CD4-positive, alpha-beta T cell (primary cell): ENCODE data around the gene SDHB. TPM values are rescaled to one million over a fixed set of nuclear protein-coding genes. Genes with fewer than 3 reads are reported as not detected.

Source experiments
- ATAC-seq: fragments of 200-7000 bp; cut with Tn5 transposase; one replicate; pipeline ENCODE4 v1.10.0; 2022; ENCODE audit warnings: mild to moderate bottlenecking; ENCODE audit not compliant: poor library complexity
- CTCF ChIA-PET: fragments of 350-600 bp; sonication (Branson Sonifier 250); formaldehyde crosslinking; loops from one replicate; lab custom pipeline; 2021; ENCODE audit warnings: antibody characterized with exemption, inconsistent platforms; lab: Charles Lee
- POLR2A ChIA-PET: fragments of 350-600 bp; sonication (Branson Sonifier 250); formaldehyde crosslinking; loops from one replicate; lab custom pipeline; 2021; ENCODE audit warnings: antibody characterized with exemption, inconsistent platforms; lab: Charles Lee
- DNase-seq, 14 experiments: peaks; one replicate each; pipeline ENCODE4 v3.0.0-alpha.2; 2013 to 2020; ENCODE audit warnings: mixed read lengths in 2 of 14
- H3K27ac ChIP-seq, 2 donors: one replicate each; pipeline versions ENCODE4 v1.5.1 to v1.7.0; 2013; ENCODE audit warnings: low read length in 2 of 2, low read depth in 1 of 2, mild to moderate bottlenecking in 1 of 2
- H3K27me3 ChIP-seq, 2 experiments: 1 replicate in 1 of 2; 2 replicates in 1 of 2; pipeline versions ENCODE4 v1.6.1 to v1.7.0; 2013; ENCODE audit warnings: low read length in 2 of 2, control low read depth in 1 of 2, mild to moderate bottlenecking in 1 of 2, moderate library complexity in 1 of 2; ENCODE audit not compliant: insufficient read depth in 2 of 2, control insufficient read depth in 1 of 2
- H3K36me3 ChIP-seq: one replicate; pipeline ENCODE4 v1.6.1; 2013; ENCODE audit warnings: low read length, control low read depth; ENCODE audit not compliant: insufficient read depth
- H3K4me1 ChIP-seq: one replicate; pipeline ENCODE4 v1.6.1; 2013; ENCODE audit warnings: low read length, control low read depth; ENCODE audit not compliant: insufficient read depth
- H3K4me3 ChIP-seq: one replicate; pipeline ENCODE4 v1.5.1; 2013; ENCODE audit warnings: mild to moderate bottlenecking, low read length, moderate library complexity
- H3K9me3 ChIP-seq, 2 experiments: 1 replicate in 1 of 2; 2 replicates in 1 of 2; pipeline versions ENCODE4 v1.6.1 to v1.7.0; 2013; ENCODE audit warnings: low read length in 2 of 2, mild to moderate bottlenecking in 2 of 2, control low read depth in 1 of 2, moderate library complexity in 1 of 2; ENCODE audit not compliant: control insufficient read depth in 1 of 2, insufficient read depth in 1 of 2
- H3K27ac Mint-ChIP-seq: one replicate; pipeline ENCODE4 v1.8.0; 2020; ENCODE audit warnings: mixed read lengths
- H3K27me3 Mint-ChIP-seq: one replicate; pipeline ENCODE4 v1.8.0; 2021; ENCODE audit warnings: mixed read lengths
- H3K36me3 Mint-ChIP-seq: one replicate; pipeline ENCODE4 v1.8.0; 2021; ENCODE audit warnings: low read depth, mixed read lengths
- H3K4me1 Mint-ChIP-seq: one replicate; pipeline ENCODE4 v1.8.0; 2021; ENCODE audit warnings: low read depth, mixed read lengths
- H3K4me3 Mint-ChIP-seq: one replicate; pipeline ENCODE4 v1.8.0; 2020; ENCODE audit warnings: mild to moderate bottlenecking, mixed read lengths
- H3K9me3 Mint-ChIP-seq: one replicate; pipeline ENCODE4 v1.8.0; 2020; ENCODE audit warnings: mixed read lengths
- intact Hi-C, 2 experiments: fragments of 100-400 bp; cut with DNase I in 1 of 2; cut with micrococcal nuclease in 1 of 2; formaldehyde crosslinking; loops; one replicate each; pipeline versions ENCODE4 v1.15.1 to v1.9.0; 2023 to 2025; cut with DNase I, micrococcal nuclease
- total RNA-seq, 174 experiments: library from RNA in 2 of 174; stranded (reverse) in 2 of 174; gene quantifications; one replicate each; pipeline ENCODE4 v1.2.3 and lab custom pipeline; 2021 to 2026
- TF ChIP-seq, protein P1 (sequence below): fragments of 200-600 bp; IDR thresholded peaks from one replicate; pipeline ENCODE4 v1.8.0; 2022; ENCODE audit warnings: antibody characterized with exemption, mild to moderate bottlenecking

SDHB gene
- total RNA-seq, 2 experiments from 2014 or later, result 53.9 to 56.2 TPM

DNA sequence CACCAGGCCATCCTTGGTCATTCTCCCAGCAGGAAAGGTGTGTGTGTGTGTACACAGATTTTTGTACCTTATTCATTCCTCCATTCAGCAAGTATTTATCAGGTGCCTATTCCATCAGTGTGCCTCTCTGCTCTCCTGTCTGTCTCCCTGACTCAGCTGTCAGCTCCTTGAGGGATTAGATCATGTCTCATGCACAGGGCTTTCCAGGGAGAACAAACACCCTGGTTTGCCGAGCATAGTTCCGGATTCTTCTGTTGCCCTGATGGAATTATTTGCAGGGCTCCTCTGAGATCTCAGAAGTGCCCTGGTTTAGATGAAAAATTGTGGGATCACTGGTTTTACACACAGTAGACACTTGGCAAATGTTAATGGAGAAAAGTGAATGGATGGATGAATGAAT lies 8.1 kb upstream of the SDHB start:
- TF ChIP-seq, protein P1, sequence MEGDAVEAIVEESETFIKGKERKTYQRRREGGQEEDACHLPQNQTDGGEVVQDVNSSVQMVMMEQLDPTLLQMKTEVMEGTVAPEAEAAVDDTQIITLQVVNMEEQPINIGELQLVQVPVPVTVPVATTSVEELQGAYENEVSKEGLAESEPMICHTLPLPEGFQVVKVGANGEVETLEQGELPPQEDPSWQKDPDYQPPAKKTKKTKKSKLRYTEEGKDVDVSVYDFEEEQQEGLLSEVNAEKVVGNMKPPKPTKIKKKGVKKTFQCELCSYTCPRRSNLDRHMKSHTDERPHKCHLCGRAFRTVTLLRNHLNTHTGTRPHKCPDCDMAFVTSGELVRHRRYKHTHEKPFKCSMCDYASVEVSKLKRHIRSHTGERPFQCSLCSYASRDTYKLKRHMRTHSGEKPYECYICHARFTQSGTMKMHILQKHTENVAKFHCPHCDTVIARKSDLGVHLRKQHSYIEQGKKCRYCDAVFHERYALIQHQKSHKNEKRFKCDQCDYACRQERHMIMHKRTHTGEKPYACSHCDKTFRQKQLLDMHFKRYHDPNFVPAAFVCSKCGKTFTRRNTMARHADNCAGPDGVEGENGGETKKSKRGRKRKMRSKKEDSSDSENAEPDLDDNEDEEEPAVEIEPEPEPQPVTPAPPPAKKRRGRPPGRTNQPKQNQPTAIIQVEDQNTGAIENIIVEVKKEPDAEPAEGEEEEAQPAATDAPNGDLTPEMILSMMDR, result no peak
- DNase-seq (no peak), ATAC-seq (no peak)
- Mint-ChIP-seq H3K27me3 (peaks cover 10% of the 10 kb centered on the region), H3K4me3 (no peak overlapping the region), H3K36me3 (no peaks in the 10 kb centered on the region), H3K9me3 (no peaks in the 10 kb centered on the region), H3K27ac (no peak overlapping the region), H3K4me1 (no peaks in the 10 kb centered on the region)
- POLR2A ChIA-PET, result no interaction called here
- peaks cover 0 to 6% of the 10 kb centered on the region in 2 experiments for H3K9me3 ChIP-seq
- H3K4me1 ChIP-seq, result no peaks in the 10 kb centered on the region
- no peaks in the 10 kb centered on the region for H3K36me3 ChIP-seq
- H3K4me3 ChIP-seq, result no peak overlapping the region
- no peak overlapping the region for H3K27ac ChIP-seq
- intact Hi-C loops, result loop anchor here in 1 of 2 experiments (5.0 kb wide), 2 partner anchors 175 to 275 kb away; no protein-coding TSS in a partner anchor
- CTCF ChIA-PET, result no interaction called here
- no peaks in the 10 kb centered on the region for H3K27me3 ChIP-seq

DNA sequence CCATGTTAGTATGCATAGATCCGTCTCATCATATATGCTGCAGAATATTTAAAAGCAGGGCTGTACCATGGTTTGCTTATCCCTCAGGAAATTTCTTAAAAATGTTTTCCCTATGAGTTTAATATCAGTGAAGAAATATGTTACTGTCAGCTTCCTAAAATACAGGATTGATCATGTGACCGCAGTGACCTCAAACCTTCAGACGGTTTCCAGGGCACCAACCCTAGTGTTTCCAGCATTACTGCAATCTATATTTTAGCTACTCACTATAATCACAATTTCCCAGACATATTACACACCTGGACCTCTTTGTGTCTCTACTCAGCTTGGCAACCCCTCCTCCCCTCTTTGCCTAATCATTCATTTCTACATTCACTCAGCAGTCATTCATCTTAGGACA lies 7.7 kb upstream of the SDHB start:
- Mint-ChIP-seq H3K27me3 (peaks cover 10% of the 10 kb centered on the region), H3K4me1 (no peaks in the 10 kb centered on the region), H3K36me3 (no peaks in the 10 kb centered on the region), H3K9me3 (no peaks in the 10 kb centered on the region), H3K4me3 (no peak overlapping the region), H3K27ac (no peak overlapping the region)
- intact Hi-C loops, result loop anchor here in 1 of 2 experiments (5.0 kb wide), 2 partner anchors 176 to 276 kb away; no protein-coding TSS in a partner anchor
- Histone ChIP-seq H3K4me1 (no peaks in the 10 kb centered on the region), H3K36me3 (no peaks in the 10 kb centered on the region), H3K27ac (no peak overlapping the region), H3K27me3 (no peaks in the 10 kb centered on the region), H3K9me3 (peaks cover 0 to 6% of the 10 kb centered on the region in 2 experiments), H3K4me3 (no peak overlapping the region)
- no peak for ATAC-seq
- TF ChIP-seq, protein P1, result no peak
- DNase-seq, result no peak
- CTCF ChIA-PET, result no interaction called here
- POLR2A ChIA-PET, result no interaction called here

DNA sequence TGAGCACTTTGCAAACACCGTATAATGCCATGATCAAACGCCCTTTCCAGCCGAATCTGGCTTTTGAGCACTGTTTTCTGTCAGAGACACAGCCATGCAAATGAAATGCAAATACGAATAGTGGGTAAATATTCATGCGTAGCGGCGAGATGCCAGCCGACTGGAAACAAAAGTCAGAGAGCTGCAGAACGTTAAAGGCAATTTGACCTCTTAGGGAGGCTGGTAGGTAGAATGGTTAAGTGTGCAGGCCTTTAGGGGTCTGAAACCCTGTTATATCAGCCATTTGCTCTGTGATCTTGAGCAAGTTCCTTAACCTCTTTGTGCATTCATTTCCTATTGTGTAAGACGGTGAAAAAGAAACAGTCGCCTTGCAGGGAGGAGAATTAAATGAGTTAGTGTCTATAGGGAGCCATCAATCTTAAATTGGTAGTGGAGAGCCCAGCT lies 6.5 kb upstream of the SDHB start:
- CTCF ChIA-PET, result no interaction called here
- intact Hi-C loops, result loop anchor here in 1 of 2 experiments (5.0 kb wide), 2 partner anchors 177 to 277 kb away; no protein-coding TSS in a partner anchor
- Histone ChIP-seq H3K4me3 (no peak overlapping the region), H3K9me3 (peaks cover 0 to 2% of the 10 kb centered on the region in 2 experiments), H3K27me3 (no peaks in the 10 kb centered on the region), H3K36me3 (no peaks in the 10 kb centered on the region), H3K27ac (no peak overlapping the region), H3K4me1 (no peaks in the 10 kb centered on the region)
- Mint-ChIP-seq H3K9me3 (no peaks in the 10 kb centered on the region), H3K4me1 (no peaks in the 10 kb centered on the region), H3K27me3 (peaks cover 10% of the 10 kb centered on the region), H3K36me3 (no peaks in the 10 kb centered on the region), H3K4me3 (no peak overlapping the region), H3K27ac (no peak overlapping the region)
- POLR2A ChIA-PET, result no interaction called here
- TF ChIP-seq, protein P1, result no peak
- ATAC-seq (no peak), DNase-seq (no peak)
